ENCODE results near the gene YAF2.

Gene YAF2

DNA sequence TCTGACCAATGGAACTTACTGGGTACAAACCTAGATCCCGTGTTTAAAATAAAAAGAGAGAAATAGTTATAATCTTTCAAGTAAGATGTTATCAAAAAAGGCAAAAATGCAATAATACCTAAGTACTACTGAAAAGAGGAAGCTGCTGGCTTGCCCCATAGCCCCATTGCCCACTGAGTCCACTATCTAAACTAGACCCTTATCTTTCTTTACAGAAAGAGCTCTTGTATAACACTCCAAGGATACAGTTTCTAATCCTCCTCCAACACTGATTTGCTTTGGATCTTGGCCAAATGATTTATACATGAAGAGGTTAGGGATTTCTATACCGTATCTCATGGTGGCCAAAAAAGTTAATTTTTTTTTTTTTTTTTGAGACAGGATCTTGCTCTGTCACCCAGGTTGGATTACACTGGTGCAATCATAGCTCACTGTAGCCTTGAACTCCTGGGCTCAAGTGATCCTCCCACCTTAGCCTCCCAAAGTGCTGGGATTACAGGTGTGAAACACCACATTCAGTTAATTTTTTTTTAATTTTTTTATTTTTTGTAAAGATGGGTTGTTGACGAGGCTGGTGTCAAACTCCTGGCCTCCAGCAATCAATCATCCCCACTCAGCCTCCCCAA, 96.0 kb downstream of the YAF2 start:
- DNase-seq: no peak

DNA sequence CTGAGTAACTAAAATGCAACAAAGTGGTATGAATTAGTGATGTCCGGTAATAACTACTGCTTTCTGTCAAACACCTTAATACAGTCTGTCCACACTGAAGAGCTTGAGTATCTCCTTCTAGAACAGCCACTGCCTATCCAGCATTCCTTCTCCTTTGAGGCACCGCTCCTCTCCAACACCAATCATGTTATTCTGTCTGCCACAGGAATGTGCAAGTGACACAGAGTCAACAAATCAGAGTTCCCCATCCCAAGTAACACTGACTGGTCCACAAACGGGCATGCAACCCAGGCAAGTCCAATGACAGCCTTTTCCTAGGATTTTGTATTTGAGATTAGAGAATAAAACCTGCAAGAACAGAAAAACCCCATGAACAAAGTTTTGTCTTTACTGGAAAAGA, 97.1 kb downstream of the YAF2 start:
- peak; percentile 74 for DNase-seq

DNA sequence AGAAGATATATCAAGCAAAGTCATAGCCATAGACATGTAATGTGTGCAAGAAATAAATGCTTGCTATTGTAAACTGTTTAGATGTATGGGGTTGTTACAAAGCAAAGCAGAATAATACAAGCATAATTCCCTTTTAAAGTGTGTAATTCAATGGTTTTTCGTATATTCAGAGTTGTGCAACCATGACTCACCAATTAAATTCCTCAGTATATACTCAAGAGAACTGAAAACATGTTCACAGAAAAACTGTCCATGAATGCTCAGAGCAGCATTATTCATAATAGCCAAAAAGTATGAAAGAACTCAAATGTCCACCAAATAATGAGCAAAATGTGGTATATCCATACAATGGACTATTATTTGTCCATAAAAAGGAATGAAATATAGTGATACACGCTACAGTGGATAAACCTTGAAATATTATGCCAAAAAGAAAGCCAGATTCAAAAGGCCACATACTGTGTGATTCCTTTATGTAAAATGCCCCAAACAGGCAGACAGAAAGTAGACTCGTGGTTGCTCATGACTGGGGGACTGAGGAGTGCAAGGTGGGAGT, 102.7 kb downstream of the YAF2 start:
- DNase-seq: peak; percentile 73

DNA sequence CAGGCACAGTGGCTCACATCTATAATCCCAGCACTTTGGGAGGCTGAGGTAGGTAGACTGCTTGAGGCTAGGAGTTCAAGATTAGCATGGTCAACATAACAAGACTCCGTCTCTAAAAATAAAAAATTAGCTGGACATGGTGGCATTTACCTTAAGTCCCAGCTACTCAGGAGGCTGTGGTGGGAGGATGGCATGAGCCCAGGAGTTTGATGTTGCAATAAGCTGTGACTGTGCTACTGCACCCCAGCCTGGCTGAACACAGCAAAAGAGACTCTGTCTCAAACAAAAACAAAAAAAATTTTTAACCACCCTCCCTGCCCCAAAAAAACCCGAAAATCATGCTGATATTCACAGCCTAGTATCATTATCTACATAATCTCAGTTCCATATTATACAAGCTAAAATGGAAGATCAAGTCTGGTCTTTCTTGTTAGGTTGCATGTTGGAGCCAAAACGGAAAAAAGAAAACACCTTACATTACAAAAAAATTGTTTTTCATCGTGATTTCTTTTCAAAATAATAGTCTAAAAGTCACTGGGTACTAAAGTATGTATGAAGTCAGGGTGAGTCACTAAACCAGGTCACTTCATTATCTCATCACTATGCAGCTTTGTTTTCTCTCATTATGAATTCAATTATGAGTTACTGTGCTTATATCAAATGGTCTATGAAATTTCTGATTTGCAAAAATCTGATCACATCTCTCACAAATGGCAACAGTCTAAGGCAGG, 107.2 kb downstream of the YAF2 start:
- DNase-seq: peak; percentile 62

DNA sequence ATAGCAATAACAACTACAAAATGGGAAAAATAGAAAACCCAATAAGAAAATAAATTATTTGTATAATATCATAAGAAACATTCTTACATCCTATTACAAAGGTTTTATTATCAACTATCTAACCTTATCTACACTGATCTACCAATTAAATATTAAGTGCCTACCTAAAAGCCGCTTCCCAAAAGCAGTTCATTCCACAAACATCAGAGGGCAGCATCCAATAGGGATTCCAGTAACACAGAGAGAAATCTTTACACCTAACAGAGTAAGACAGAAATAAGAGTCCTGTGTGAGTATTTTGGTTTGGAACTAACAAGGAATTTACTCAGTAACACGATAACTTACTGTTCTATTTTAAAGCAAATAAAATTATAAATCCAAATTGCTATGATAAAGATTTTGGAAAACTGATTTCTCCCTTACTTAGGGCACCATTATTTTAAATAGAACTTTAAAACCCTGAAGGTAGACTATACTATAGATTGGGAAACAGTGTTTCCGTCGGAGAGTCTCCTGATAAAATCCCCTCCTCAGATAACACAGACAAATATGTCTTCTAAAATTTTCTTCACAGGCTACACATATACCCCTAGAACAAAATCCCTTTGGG, 108.3 kb downstream of the YAF2 start:
- DNase-seq: peak; percentile 75

DNA sequence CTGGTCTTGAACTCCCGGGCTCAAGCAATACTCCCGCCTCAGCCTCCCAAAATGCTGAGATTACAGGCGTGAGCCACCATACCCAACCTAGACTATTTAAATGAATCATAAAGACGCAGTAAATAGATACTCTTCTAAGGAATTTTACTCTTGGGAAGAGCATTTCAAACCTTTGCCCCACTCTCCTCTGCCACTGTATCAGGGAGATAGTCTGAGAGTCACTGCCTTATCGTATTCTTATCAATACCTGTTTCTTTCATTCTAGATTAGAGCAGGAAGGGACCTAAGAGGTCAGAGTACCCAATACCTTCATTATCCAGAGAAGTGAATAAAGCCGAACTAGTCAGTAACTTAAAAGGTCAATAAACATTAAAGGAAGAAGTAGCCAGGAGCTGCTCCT, 109.2 kb downstream of the YAF2 start:
- no peak for DNase-seq

DNA sequence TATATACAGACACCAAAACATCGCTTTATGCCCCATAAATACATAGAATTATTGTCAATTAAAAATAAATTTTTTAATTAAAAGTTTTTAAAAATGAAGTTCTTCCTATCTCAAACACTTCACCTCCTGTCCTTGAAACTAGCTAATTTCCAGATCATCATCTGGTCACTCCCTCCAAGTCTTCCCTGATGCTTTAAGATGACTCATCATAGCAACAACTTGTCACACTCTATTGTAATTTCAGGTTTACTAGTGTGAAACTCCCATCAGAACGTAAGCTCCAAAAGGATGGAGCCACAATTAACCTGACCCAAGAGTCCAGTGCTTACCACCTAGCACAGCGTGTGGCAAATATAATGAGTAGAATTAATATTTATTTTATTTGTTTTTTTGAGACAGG, 109.7 kb downstream of the YAF2 start:
- DNase-seq: peak; percentile 34

DNA sequence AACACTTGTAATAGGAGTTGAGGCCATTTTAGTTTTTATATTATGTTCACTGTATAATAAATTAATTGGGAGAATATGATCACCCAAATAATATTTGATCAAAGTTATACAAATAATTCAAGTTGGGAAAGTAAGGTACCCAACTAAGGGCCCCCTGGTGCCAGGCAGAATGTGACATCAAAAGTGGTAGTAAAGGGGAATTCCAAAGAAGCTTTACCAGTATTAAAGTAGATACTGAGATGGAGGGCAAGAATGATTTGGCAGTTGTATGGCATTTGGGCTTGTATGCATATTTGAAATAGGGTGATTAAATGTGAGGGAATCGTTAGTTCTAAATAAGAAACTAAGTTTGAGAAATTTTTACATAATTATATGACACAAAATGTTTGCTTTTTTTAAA, 111.1 kb downstream of the YAF2 start:
- DNase-seq: no peak

DNA sequence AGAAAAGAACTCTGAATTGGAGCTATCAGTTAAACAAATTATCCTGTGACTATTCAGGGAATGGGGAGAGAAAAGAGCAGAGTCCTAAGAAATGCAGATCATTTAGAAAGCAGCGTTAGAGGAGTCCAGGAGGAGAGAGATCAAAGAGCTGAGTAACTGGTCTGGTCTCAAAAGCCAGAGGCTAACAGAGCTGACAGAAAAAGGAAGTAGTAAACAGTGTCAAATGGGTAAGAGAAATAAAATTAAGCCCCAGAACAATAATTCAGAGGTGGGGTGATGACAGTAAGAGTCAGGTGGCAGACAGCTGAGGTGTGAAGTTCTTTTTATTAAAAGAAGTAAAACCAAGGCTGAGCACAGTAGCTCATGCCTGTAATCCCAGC, 112.7 kb downstream of the YAF2 start:
- no peak for DNase-seq

DNA sequence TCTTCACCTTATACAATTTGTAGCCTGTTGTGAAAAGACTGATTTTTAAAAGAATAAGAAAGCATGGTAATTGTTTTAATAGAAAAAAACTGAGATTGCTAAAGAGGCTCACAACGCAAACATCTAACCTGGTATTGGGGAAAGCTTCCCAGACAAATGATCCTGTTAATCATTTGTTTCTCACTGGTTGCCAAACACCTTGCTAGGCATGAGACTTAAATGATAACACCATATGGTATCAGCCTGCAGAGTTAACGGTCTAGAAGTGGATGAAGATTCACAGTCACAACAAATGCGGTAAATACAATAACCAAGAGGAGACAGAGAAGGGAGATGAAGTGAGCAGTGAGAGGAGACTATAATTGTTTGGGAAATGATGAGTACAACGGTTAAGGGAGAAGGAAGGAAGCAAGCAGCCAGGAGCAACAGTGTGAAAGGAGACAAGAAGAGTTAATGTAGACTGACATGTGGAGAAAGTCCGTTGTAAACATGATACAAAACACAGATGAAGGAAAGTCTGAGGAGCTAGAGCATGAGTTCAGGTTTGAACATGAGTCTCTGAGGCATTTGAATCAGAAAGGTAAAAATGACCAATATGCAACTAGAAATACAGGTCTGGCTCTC, 113.2 kb downstream of the YAF2 start:
- DNase-seq: no peak

DNA sequence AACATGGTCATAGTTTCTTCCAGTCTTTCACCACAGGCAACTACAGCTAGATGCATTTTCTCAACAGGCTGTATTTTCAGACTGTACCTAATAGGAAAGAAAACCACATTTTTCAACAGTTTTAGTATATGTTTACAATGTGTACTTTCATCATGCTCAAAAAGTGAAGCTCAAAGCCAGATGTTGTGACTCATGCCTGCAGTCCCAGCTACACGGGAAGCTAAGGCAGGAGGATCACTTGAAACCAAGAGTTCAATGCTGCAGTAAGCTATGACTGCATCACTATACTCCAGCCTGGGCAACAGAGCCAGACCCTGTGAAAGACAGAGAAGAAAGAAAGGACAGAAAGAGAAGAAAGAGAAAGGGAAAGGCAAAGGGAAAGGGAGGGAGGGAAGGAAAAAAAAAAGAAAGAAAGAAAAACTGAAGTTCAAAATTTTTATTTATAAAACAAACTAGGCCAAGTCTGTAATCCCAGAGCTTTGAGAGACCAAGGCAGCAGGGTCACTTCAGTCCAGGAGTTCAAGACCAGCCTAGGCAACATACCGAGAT, 118.9 kb downstream of the YAF2 start:
- peak; percentile 78 for DNase-seq

DNA sequence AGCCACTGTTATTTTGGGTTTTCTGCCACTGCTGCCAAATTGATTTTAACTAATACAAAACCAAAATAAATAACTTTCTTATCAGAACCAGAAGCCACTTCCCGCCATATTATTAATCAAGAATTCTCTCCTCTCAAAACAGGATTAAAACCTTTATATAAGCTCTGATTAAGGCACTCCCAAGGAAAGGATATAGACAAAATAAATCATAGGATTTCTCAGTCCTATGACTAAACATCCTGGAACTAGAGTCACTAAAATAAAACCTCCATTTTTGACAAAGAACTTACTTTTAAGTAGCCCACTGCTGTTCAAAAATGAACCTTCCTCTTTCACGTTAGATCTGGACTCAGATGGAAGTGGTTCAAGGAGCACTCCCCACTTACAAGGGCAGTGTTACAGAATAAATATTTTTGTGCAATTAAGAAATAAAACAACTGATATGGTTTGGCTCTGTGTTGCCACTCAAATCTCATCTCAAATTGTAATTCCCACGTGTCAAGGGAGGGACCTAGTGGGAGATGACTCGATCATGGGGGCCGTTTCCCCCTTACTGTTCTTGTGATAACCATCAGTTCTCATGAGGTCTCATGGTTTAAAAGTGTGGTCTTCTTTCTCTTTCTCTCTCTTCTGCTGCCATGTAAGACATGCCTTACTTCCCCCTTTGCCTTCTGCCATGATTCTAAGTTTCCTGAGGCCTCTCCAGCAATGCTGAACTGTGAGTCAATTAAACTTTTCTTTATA, 119.7 kb downstream of the YAF2 start:
- DNase-seq: peak; percentile 8

DNA sequence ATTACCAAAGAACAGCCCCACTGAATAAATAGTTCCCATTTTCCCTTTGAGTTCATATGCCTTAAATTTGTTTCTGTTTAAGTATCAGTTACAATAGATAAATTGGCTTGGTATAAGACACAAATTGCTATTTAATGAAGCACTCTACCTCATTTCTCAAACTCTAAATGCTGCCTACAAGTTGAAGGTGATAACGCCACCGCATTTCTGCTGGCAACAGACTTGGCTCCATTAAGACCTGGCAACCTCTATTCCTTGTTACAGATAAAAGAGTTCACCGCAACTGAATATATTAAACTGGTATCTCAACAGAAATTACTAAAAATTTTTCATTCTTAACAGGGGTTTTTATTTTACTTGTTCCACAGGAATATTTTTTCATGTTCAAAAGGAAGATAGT, 129.0 kb downstream of the YAF2 start:
- DNase-seq: no peak

Data from EL (cell line).